DOHH2 (cell line): Measurements from ENCODE around the gene GRIN2C.

Source experiments
- H3F3A ChIP-seq: fragments of 200-600 bp; sonication (generic), shearing (Covaris generic); 2 replicates; pipeline ENCODE4 v1.6.0; 2016; ENCODE audit warnings: antibody characterized with exemption, mild to moderate bottlenecking; ENCODE audit not compliant: control insufficient read depth, insufficient read depth
- H3K27ac ChIP-seq: fragments of 200-600 bp; sonication (generic); 2 replicates; pipeline ENCODE4 v1.5.1; 2014; ENCODE audit warnings: low read depth, mild to moderate bottlenecking, low read length, moderate library complexity
- H3K27me3 ChIP-seq: fragments of 200-600 bp; sonication (generic); 2 replicates; pipeline ENCODE4 v1.6.1; 2014; ENCODE audit warnings: mild to moderate bottlenecking, low read length, mixed read lengths; ENCODE audit not compliant: control insufficient read depth
- H3K36me3 ChIP-seq: fragments of 200-600 bp; sonication (generic); 2 replicates; pipeline ENCODE4 v1.6.1; 2014; ENCODE audit warnings: mild to moderate bottlenecking, low read length, moderate library complexity, mixed read lengths; ENCODE audit not compliant: control insufficient read depth
- H3K4me1 ChIP-seq: fragments of 200-600 bp; sonication (generic); 2 replicates; pipeline ENCODE4 v1.6.1; 2014; ENCODE audit warnings: mild to moderate bottlenecking, low read length, mixed read lengths; ENCODE audit not compliant: control insufficient read depth
- H3K4me2 ChIP-seq: fragments of 200-600 bp; sonication (generic); 2 replicates; pipeline ENCODE4 v1.6.0; 2014; ENCODE audit warnings: mild to moderate bottlenecking, low read length, moderate library complexity
- H3K4me3 ChIP-seq: fragments of 200-600 bp; sonication (generic); 2 replicates; pipeline ENCODE4 v1.5.1; 2014; ENCODE audit warnings: mild to moderate bottlenecking, low read length, mixed read lengths
- H3K79me2 ChIP-seq: fragments of 200-600 bp; sonication (generic); 2 replicates; pipeline ENCODE4 v1.6.1; 2014; ENCODE audit warnings: mild to moderate bottlenecking, low read length, mixed read lengths; ENCODE audit not compliant: control insufficient read depth
- H3K9me2 ChIP-seq: fragments of 200-600 bp; sonication (generic); replicated peaks from 2 replicates; pipeline ENCODE4 v1.6.1; 2014; ENCODE audit warnings: mild to moderate bottlenecking, low read length, mixed read lengths; ENCODE audit not compliant: control insufficient read depth
- H3K9me3 ChIP-seq: fragments of 200-600 bp; sonication (generic); 2 replicates; pipeline ENCODE4 v1.6.1; 2014; ENCODE audit warnings: antibody characterized with exemption, low read length, mixed read lengths; ENCODE audit not compliant: control insufficient read depth, insufficient read depth
- H4K20me1 ChIP-seq: fragments of 200-600 bp; sonication (generic); 2 replicates; pipeline ENCODE4 v1.6.0; 2014; ENCODE audit warnings: low read depth, mild to moderate bottlenecking, antibody characterized with exemption, low read length, moderate library complexity; ENCODE audit not compliant: control insufficient read depth, insufficient read depth
- EZH2phosphoT487 ChIP-seq: fragments of 200-600 bp; sonication (generic); IDR thresholded peaks from 2 replicates; pipeline ENCODE4 v1.6.1; 2017; ENCODE audit warnings: borderline replicate concordance, mild to moderate bottlenecking, antibody characterized with exemption, low read length, moderate library complexity, mixed read lengths
- TF ChIP-seq, protein P1 (sequence below): fragments of 200-600 bp; sonication (generic); IDR thresholded peaks from one replicate; pipeline ENCODE4 v1.5.1; 2014; ENCODE audit warnings: antibody characterized with exemption, mild to moderate bottlenecking, low read depth, low read length; ENCODE audit not compliant: poor library complexity, severe bottlenecking

Gene GRIN2C

GRCh38 chr17:74877592-74878548 is 18.2 kb upstream of the GRIN2C start:
- Histone ChIP-seq H3K9me2 (no peaks in the 10 kb centered on the region), H3K9me3 (no peaks in the 10 kb centered on the region), H3K4me2 (no peak overlapping the region), H3K36me3 (0 out of 2 replicates have a peak, but pooled peaks cover 3% of the 10 kb centered on the region), H3K27ac (no peak overlapping the region), H3F3A (peaks cover 7% of the 10 kb centered on the region), H3K79me2 (peaks cover 7% of the 10 kb centered on the region), H3K27me3 (no peaks in the 10 kb centered on the region), H3K4me1 (peaks cover 9% of the 10 kb centered on the region), H3K4me3 (no peak overlapping the region), H4K20me1 (no peaks in the 10 kb centered on the region)
- TF ChIP-seq EZH2phosphoT487: no peak
- TF ChIP-seq, protein P1, sequence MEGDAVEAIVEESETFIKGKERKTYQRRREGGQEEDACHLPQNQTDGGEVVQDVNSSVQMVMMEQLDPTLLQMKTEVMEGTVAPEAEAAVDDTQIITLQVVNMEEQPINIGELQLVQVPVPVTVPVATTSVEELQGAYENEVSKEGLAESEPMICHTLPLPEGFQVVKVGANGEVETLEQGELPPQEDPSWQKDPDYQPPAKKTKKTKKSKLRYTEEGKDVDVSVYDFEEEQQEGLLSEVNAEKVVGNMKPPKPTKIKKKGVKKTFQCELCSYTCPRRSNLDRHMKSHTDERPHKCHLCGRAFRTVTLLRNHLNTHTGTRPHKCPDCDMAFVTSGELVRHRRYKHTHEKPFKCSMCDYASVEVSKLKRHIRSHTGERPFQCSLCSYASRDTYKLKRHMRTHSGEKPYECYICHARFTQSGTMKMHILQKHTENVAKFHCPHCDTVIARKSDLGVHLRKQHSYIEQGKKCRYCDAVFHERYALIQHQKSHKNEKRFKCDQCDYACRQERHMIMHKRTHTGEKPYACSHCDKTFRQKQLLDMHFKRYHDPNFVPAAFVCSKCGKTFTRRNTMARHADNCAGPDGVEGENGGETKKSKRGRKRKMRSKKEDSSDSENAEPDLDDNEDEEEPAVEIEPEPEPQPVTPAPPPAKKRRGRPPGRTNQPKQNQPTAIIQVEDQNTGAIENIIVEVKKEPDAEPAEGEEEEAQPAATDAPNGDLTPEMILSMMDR: no peak

DNA sequence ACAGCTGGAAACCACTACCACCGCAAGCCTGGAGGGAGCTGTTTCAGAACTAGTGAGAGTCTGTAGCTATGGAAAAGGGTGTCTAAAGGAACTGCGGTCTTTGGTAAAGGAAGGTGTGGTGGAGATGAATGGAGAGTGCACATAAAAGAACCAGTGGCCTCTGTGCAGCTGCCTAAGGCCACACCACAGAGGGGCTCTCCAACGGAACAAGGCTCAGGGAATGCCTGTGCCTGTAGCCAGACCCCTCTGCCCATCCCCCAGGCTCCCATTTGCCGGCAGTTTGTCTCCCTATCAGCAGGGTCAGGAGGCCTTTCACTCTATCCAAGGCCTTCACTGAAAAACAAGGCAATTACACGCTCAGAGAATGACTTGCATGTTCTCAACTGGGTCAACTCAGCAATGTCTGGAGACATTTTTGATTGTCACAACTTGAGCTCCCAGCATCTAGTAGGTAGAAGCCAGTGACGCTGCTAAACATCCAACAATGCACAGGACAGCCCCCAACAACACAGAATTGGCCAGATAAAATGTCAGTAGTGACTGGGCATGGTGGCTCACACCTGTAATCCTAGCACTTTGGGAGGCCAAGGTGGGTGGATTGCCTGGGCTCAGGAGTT is 16.4 kb upstream of the GRIN2C start:
- H3K79me2 ChIP-seq: peaks cover 11% of the 10 kb centered on the region
- H3K27ac ChIP-seq: no peak overlapping the region
- no peaks in the 10 kb centered on the region for H3K9me2 ChIP-seq
- H3K4me1 ChIP-seq: peaks cover 18% of the 10 kb centered on the region
- no peak overlapping the region for H3K4me3 ChIP-seq
- H3K4me2 ChIP-seq: no peak overlapping the region
- H3K27me3 ChIP-seq: no peaks in the 10 kb centered on the region
- H3K9me3 ChIP-seq: no peaks in the 10 kb centered on the region
- H3F3A ChIP-seq: peaks cover 7% of the 10 kb centered on the region
- TF ChIP-seq, protein P1: no peak
- TF ChIP-seq EZH2phosphoT487: no peak
- no peaks in the 10 kb centered on the region for H4K20me1 ChIP-seq
- H3K36me3 ChIP-seq: 0 out of 2 replicates have a peak, but pooled peaks cover 3% of the 10 kb centered on the region

- Histone ChIP-seq H4K20me1 (no peaks in the 10 kb centered on the region), H3K9me3 (no peaks in the 10 kb centered on the region), H3K27ac (no peak overlapping the region), H3K4me3 (no peak overlapping the region), H3F3A (peaks cover 7% of the 10 kb centered on the region), H3K79me2 (peaks cover 11% of the 10 kb centered on the region), H3K9me2 (no peaks in the 10 kb centered on the region), H3K36me3 (0 out of 2 replicates have a peak, but pooled peaks cover 3% of the 10 kb centered on the region), H3K27me3 (no peaks in the 10 kb centered on the region), H3K4me2 (no peak overlapping the region), H3K4me1 (peaks cover 18% of the 10 kb centered on the region)
- TF ChIP-seq, protein P1: no peak
- no peak for TF ChIP-seq EZH2phosphoT487
Observed at GRCh38 chr17:74875155-74875976, 15.7 kb upstream of the GRIN2C start.
